ENCODE measurements around the gene SLC9A9.
A peak's percentile ranks its signal among the peaks of the same experiment; 100 is the strongest.
"Not testable (repeated sequence)": the region's sequence is repeated elsewhere in the genome, so short reads cannot be mapped to it uniquely, and the experiment has no call there.

Gene SLC9A9

DNA sequence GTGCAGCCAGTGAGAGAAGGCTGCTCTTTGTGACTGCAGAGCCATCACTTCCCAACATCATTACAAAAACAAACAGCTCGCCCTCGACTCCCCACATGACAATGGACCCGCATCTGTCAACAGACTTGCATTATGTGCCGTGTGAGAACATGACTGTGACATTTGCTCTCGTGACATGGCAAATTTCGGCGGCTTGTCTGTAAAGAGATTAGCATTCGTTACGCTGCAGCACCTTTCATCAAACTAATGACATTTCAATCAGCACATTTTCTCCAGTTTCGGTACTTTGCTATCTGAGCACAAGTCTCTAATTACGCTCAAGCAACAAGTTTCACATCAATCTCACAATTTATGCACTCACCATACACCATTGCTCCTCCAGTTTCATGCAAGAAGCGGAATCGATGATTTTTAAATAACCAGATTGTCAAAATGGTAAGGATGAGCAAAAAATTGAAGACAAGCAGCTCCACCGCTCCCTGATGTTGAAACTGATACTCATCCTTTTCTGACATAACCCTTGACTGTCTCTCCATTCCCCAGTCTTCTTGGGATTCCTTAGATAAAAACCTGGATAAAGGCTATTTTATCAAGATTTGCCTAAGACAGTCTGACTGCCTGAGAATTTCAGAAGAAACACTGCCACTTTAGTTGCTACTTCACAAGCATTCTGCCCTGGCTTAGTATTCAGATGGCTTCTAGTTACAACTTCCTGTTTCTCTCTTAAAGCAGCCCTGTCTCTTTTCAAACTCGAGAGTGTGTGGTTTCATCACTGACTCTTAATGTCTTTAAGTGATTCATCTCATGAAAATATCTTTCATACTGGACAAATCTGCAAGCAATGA, at the start of gene SLC9A9:
Gene SLC9A9 (minus strand): TSS at position 682 of the 845 bp plus-strand sequence. CDS start 146 bp downstream, at position 536.
- peak; percentile 7 for DNase-seq

DNA sequence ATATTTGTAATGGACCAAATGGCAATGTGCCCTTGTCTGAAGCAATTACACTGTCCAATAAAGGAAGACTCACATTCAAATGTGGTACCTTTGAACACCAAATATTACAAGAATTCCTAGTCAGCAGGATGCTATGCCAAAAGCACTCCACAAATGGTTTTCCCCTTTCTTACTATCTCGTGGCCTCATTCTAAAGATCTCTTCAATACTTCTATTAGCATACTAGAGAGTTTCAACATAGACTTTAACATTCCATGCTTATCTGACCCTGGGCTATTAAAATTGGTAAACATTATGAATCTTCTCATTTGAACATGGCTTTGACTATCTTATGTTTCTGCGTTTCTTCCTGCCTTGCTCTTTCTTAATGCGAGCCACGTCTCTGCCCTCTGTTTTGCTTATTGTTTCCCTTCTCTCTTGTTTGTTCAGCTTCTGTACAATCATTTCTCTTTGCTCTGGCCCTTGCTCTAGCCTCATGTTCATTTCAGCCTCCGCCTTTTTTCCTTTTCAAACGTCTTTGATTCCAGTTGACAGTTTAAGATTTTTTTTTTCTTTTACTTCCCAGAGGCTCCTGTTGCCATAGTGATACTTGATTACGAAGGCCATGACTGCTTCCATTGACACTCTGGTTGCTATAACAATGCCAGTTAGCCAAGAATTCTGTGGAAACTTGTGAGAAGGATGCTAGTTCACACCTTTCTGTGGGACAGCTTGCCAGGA, 49.5 kb upstream of the SLC9A9 start:
- no peak for DNase-seq

GRCh38 chr3:143896486-143896885, 48.2 kb upstream of the SLC9A9 start:
- no peak for DNase-seq

- DNase-seq: no peak
Observed at GRCh38 chr3:143895805-143896204, 47.5 kb upstream of the SLC9A9 start.

DNA sequence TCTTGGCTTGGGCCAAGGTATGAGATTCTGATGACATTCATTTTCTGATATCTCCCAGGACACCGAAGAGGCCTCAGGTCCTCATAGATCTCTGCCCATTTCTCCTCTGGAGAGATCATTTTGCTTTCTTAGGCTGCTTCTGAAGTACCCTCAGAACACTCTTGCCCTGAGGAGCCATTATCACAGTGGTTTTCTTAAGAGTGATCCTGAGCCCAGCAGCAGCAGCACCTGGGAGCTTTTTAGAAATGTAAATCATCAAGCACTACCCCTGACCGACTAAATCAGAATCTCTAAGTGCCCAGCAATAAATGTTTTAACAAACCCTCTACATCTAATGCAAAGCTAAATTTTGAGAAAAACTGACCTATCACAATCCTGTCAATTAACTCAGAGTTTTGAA, 40.6 kb upstream of the SLC9A9 start:
- no peak for DNase-seq

- DNase-seq: no peak
Observed at GRCh38 chr3:143888166-143888565, 39.9 kb upstream of the SLC9A9 start.

- no peak for DNase-seq
Observed at GRCh38 chr3:143885780-143886427, 37.6 kb upstream of the SLC9A9 start.

DNA sequence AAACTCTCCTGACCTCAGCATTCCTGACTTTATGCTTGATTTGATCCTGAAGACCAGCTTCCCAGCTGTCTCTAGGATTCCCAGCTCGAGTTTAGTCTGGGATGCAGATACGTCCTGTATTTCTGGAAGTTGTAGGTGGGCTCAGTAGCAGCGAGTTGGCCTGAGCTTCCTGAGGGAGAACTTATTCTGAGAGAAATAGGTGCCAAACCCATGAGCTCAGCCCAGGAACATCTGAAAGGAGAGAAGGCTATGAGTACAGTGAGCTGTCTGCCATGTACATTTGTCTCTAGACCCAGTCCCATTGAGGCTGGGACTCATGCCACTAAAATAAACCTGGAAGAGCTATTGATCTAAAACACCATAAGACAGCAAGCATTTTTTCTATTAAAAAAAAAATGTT, 36.6 kb upstream of the SLC9A9 start:
- no peak for DNase-seq

GRCh38 chr3:143883151-143883550, 34.9 kb upstream of the SLC9A9 start:
- DNase-seq: no peak

DNA sequence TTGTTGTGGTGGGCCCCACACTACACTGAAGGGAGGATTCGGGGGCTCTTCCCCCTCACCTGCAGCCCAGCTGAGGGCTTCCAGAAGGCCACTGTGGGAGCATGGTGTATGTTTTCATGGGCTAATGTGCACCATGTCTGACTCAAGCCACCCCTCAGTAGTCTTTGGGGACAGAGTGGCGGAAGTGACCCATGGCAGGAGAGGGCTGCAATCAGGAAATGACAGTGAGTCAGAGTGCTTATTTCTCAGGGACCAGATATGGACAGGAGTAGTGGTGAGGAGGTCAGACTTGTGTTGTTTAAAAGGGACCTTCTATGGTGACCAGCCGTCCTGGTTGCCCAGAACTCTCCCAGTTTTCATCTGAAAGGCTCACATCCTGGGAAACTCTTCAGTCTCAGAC, 32.8 kb upstream of the SLC9A9 start:
- DNase-seq: no peak

GRCh38 chr3:143875546-143875945, 27.3 kb upstream of the SLC9A9 start:
- DNase-seq: no peak

DNA sequence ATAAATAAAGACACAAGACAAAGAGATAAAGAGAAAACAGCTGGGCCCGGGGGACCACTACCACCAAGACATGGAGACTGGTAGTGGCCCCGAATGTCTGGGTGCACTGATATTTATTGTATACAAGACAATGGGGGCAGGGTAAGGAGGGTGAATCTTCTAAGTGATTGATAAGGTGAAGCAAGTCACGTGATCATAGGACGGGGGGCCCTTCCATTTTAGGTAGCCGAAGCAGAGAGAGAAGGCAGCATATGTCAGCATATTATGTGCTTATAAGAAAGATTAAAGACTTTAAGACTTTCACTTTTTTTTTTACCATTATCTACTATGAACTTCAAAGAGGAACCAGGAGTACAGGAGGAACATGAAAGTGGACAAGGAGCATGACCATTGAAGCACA, 25.3 kb upstream of the SLC9A9 start:
- not testable (repeated sequence) for DNase-seq

- DNase-seq: no peak
Observed at GRCh38 chr3:143865302-143865701, 17.0 kb upstream of the SLC9A9 start.

GRCh38 chr3:143859465-143860203, 11.4 kb upstream of the SLC9A9 start:
- DNase-seq: no peak

DNA sequence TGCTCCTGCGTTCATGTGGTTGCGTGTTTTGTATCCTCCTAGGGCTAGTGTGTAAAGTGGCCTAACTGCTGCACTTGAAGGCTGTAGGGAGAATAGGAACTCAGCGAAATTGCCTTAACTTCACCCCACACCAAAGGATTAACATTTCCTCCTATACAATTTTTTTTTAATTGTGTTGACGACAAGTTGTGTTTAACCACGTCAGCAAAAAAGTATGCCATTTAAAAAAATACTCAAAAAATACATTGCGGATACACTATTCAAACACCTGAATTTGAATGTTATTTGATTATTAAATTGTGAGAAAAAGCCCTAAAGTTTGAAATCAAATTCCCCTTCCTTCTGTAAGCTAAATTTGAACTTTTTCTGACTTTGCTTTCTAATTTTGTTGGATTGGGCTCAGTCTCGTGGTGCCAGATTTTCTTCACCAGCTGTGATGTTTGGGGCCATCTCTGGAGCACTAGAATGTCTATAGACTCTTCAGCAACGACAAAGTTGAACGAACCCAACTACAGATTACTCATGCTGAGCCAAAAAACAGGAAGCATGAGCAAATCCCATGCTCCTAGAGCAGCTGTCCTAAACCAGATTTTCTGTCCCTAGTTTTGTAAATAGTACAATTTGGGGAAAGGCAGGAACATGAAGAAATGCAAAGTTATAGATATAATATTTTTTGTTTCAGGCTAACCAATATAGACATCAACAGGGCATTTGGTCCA, 8.1 kb upstream of the SLC9A9 start:
- DNase-seq: no peak

- DNase-seq: no peak
Observed at GRCh38 chr3:143855183-143855582, 6.9 kb upstream of the SLC9A9 start.

- DNase-seq: no peak
Observed at GRCh38 chr3:143851331-143852017, 3.2 kb upstream of the SLC9A9 start.

DNA sequence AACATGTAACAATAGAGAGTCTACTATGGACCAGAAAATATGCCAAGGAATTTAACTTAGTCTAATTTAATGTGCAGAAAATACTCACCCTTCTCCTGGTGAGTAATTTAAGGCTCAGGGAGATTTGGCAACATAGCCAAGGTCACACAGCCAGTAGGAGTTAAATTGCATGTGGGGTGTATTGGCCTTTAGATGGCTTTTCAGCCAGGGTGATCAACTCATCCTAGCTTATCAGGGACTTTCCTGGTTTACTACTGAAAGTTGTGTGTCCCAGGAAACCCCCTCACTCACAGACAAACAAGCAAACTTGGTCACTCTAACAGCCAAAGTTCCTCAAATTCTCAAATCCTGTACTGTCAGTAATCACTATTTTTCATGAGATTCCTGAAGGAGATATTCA, 2.6 kb upstream of the SLC9A9 start:
- no peak for DNase-seq

DNA sequence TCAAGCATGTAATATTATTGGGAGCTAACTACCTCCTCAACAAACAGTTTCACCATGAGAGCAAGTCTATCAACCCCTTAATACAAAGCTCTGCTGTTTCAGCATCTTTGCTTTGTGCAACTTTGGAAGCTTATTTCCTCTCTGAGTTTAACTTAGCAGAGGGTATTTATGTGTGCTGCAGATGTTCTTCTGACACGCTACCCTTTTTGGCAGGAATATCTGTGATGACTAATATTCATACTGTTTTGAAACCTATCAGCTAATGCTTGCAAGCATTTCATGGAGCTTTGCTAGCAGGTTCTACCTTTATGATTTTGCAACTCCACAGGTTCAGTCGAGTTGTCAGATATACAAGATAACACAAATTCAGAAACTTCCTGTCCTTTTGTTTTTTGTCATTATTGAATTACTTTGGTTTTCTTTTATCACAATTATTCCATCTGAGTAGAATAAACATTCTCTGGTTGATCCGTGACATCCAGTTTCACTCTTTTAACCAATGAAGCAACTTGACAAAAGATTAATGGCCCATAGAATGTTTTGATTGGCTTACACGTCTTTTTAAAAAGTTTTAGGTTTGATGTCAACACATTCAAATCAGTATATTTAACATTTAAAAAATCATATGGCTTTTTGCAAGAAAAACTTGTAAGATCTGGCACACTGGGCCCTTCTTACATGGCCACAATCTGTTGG, 1.7 kb upstream of the SLC9A9 start:
- DNase-seq: no peak

DNA sequence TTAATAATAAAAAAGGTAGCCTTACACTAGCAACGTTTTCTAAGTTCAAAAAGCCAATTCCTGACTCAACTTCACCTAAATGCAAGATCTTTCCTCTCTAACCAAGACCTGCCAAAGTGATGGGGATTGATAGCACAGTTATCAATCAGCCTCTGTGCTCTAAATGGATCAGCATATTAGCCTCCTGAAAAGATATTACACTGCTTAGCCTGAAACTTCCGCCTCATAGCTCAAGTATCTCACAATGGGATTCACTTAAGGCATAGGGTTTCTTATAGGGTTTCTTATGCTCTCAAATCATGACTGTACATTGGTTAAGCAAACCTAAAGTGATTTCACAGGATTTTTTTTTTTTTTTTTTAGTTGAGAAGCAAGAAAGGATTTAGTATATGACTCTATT, 436 bp upstream of the SLC9A9 start:
- no peak for DNase-seq

GRCh38 chr3:143843587-143843986, 4.7 kb downstream of the SLC9A9 start:
- no peak for DNase-seq
